IPS DF 6.9 (cell line): Measurements from ENCODE around the gene PLXNA2.

Experiments used
- DNase-seq: peaks from one replicate; pipeline ENCODE4 v3.0.0-alpha.2; 2013; ENCODE audit warnings: low read depth, low spot score
- H3K27ac ChIP-seq: one replicate; pipeline ENCODE4 v1.5.1; 2013; ENCODE audit warnings: low read length, control low read depth
- H3K27me3 ChIP-seq: 2 replicates; pipeline ENCODE4 v1.6.1; 2013; ENCODE audit warnings: mild to moderate bottlenecking, low read length; ENCODE audit not compliant: control insufficient read depth, insufficient read depth
- H3K36me3 ChIP-seq: 2 replicates; pipeline ENCODE4 v1.6.1; 2013; ENCODE audit warnings: low read length; ENCODE audit not compliant: control insufficient read depth, insufficient read depth
- H3K4me1 ChIP-seq: 2 replicates; pipeline ENCODE4 v1.6.1; 2013; ENCODE audit warnings: low read length; ENCODE audit not compliant: control insufficient read depth, insufficient read depth
- H3K4me3 ChIP-seq: 2 replicates; pipeline ENCODE4 v1.5.1; 2013; ENCODE audit warnings: mild to moderate bottlenecking, low read length
- H3K9me3 ChIP-seq: 2 replicates; pipeline ENCODE4 v1.6.1; 2013; ENCODE audit warnings: low read length, inconsistent platforms; ENCODE audit not compliant: control insufficient read depth, insufficient read depth
- WGBS: extraction: QIAGEN DNeasy Blood & Tissue Kit; methylation state at CpG from one replicate; pipeline ENCODE4 v1.1.7; 2013; ENCODE audit warnings: mixed read lengths, missing lambda C conversion rate; ENCODE audit not compliant: insufficient read length, insufficient coverage; 5-methylcytosine and 5-hydroxymethylcytosine counted together

Gene PLXNA2

DNA sequence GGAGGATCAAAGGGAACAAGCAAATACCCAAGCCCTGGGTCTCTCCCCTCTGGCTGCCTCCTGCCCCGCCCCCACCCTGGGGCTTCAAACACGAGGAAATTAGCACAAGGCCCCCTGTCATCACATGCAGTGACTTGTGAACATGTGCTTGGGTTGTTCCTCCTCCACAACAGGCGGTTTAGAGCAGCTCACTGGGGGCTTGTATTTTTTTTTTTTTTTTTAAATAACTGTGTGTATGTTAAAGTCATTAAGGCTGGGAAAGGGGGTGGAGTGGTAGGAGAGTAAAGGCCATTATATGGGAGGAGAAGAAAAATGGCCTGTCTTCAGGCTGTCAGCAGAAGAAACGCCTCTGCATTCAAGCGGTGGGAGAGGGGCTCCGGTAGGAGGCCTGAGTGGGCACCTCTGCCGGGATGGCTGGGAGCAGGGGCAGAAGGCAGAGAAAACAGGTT is 64.2 kb downstream of the PLXNA2 start:
- Histone ChIP-seq H3K36me3 (no peaks in the 10 kb centered on the region), H3K4me1 (peaks cover 10% of the 10 kb centered on the region), H3K4me3 (no peak overlapping the region), H3K27ac (no peak overlapping the region), H3K9me3 (no peaks in the 10 kb centered on the region), H3K27me3 (no peaks in the 10 kb centered on the region)
- DNase-seq: no peak
- no CpG with 5 or more reads among the region's 7 CpGs for WGBS

DNA sequence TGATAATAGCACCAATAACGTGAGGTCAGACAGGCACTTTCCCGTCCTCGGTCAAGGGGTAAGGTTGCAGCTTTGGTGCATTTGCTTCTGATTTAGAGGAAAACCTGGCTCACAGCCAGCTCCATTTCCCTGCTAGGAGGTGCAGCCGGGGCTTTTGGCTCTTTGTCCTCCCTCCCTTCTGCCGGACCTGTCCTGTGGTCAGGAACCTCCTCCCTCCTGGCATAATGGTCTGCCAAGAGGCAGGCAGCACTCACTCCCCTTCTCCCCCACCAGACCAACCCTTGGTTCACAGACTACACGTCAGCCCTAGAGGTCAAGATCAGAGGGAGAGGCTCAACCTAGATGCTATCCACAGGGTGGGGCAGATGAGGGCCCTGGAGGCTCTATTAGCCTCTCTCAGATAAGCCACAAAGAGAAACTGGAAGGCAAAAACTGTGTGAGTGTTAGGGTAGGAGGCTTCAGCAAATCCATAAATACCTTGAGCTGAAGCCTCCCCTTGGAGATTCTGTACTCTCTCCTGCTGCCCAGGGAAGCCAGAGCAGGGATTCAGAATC is 64.8 kb downstream of the PLXNA2 start:
- H3K9me3 ChIP-seq: no peaks in the 10 kb centered on the region
- no peaks in the 10 kb centered on the region for H3K27me3 ChIP-seq
- DNase-seq: no peak
- no peak overlapping the region for H3K4me3 ChIP-seq
- H3K36me3 ChIP-seq: no peaks in the 10 kb centered on the region
- WGBS: no CpG with 5 or more reads among the region's 6 CpGs
- peaks cover 10% of the 10 kb centered on the region for H3K4me1 ChIP-seq
- no peak overlapping the region for H3K27ac ChIP-seq

DNA sequence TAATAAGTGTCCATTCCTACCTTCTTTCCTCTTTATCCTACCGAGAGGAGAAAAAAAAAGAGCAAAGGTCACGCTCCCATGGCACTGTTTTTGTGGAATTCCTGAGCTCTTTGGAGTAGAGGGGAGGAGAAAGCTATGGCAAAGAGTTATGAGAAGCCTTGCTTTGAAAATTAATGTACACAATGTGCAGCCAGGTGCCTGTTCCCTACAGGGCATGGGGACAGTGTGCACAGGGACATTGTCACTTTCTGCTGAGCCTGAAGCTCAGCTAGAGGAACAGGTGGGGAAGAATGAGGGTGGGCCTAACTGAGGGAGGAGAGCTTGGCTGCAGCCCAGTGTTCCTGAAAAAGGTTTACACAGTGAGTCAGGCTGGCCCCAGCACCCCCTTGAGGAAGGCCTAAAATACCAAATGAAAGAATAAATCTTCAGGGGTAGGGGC is 66.1 kb downstream of the PLXNA2 start:
- Histone ChIP-seq H3K4me3 (no peak overlapping the region), H3K36me3 (no peaks in the 10 kb centered on the region), H3K27me3 (no peaks in the 10 kb centered on the region), H3K27ac (no peak overlapping the region), H3K4me1 (peaks cover 10% of the 10 kb centered on the region), H3K9me3 (no peaks in the 10 kb centered on the region)
- no peak for DNase-seq
- WGBS: no CpG with 5 or more reads among the region's 2 CpGs

DNA sequence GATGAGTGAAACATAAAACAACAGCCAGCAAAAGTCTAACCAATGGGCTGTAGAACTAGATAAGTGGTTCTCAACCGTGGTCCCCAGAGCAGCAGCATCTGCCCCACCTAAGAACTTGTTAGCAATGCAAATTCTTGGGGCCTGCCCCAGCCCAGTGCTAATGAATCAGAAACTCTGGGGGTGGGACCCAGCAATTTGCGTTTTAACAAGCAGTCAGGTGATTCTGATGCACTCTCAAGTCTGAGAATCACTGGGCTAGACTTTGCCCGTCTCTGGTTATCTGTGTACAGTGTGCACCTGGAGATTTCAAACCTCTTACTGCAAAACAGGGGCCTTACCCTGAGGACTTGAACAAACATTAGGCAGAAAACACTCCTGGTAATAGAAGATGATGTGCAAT is 66.5 kb downstream of the PLXNA2 start:
- WGBS: no CpG with 5 or more reads among the region's 3 CpGs
- no peak overlapping the region for H3K4me3 ChIP-seq
- H3K27me3 ChIP-seq: no peaks in the 10 kb centered on the region
- H3K27ac ChIP-seq: no peak overlapping the region
- DNase-seq: no peak
- no peaks in the 10 kb centered on the region for H3K9me3 ChIP-seq
- H3K36me3 ChIP-seq: no peaks in the 10 kb centered on the region
- peaks cover 10% of the 10 kb centered on the region for H3K4me1 ChIP-seq

DNA sequence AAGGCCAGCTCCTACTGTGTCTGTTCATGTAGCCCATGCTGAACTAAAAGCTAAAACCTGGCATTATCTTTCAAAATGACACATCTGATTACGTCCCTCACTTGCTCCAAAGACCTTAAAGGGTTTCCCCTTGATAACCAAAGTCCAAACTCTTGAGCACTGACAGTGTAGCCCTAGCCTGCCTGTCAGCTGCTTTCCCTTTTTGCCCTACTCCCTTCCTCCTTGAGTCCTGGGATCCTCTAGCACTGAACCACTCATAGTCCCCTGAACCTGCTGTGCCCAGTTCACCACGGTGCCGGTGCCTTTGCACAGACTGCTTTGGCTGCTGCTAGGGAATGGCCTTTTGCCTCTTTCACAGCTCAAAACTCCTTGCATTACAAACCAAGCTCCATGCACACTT is 67.5 kb downstream of the PLXNA2 start:
- no peak overlapping the region for H3K4me3 ChIP-seq

DNA sequence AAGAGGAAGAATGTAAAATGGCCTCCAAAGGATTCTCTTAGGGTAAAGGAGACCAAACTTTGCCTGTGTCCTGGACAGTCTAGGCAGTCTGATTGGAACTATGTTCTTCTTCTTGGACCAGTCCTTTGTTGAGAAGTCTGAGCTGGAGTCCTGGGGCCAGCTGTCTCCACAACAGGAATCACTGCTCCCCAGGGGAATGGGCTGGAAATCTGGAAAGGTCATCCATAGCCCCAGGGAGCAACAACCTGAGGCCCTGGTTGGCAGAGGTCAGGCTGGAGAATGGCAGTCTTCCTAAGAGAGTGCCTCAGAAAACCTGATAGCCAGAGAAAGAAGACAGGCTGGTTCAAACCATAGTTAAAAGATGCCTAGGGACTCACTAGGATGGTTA is 68.7 kb downstream of the PLXNA2 start:
- no peaks in the 10 kb centered on the region for H3K9me3 ChIP-seq
- H3K4me3 ChIP-seq: no peak overlapping the region
- H3K36me3 ChIP-seq: no peaks in the 10 kb centered on the region
- H3K27me3 ChIP-seq: no peaks in the 10 kb centered on the region
- no peak overlapping the region for H3K27ac ChIP-seq
- peaks cover 7% of the 10 kb centered on the region; the same call in 1 of the 2 replicates for H3K4me1 ChIP-seq
- no peak for DNase-seq

More for the DNA sequence above, 67.5 kb downstream of the PLXNA2 start:
- no CpG with 5 or more reads among the region's 3 CpGs for WGBS
- DNase-seq: no peak
- H3K4me1 ChIP-seq: peaks cover 10% of the 10 kb centered on the region
- no peaks in the 10 kb centered on the region for H3K9me3 ChIP-seq
- H3K27ac ChIP-seq: no peak overlapping the region
- no peaks in the 10 kb centered on the region for H3K27me3 ChIP-seq
- H3K36me3 ChIP-seq: no peaks in the 10 kb centered on the region

DNA sequence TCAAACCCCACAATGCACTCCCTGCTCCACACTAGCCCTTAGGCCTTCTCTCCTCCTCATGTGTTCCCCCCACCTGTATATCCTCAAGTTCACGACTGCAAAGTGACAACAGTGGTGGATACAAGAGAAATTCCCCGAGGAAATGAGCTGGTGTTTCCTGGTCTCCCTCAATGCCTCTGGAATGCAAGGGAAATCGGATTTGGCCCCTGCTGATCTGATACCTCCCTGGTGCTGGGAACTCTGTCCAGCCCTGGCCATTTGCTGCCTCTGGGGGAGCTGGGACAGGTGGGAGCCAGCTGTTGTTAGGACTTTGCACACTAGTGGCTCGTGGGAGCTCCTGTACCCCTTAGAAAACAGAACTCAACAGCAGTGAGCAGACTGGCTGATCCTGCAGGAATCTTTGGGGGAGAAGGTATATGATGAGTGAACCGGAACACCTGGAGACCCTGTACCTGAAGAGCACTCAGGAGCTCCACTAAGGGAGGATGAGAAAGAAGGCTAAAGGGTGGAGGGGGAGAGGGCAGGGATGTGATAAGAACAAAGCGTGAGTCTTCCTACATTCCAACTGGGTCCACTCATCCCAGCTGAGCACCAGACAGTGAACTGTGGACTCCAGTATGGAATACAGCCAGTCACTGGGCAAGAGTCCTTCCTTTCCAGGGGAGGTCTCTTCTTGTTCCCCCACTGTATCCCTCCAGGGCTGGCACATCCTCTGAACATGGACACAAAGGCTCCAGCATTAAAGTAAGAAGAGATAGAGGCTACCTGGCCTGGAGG is 69.3 kb downstream of the PLXNA2 start:
- Histone ChIP-seq H3K4me1 (peaks cover 7% of the 10 kb centered on the region; the same call in 1 of the 2 replicates), H3K27me3 (no peaks in the 10 kb centered on the region), H3K4me3 (no peak overlapping the region), H3K9me3 (no peaks in the 10 kb centered on the region), H3K36me3 (no peaks in the 10 kb centered on the region), H3K27ac (no peak overlapping the region)
- WGBS: no CpG with 5 or more reads among the region's 6 CpGs
- no peak for DNase-seq

DNA sequence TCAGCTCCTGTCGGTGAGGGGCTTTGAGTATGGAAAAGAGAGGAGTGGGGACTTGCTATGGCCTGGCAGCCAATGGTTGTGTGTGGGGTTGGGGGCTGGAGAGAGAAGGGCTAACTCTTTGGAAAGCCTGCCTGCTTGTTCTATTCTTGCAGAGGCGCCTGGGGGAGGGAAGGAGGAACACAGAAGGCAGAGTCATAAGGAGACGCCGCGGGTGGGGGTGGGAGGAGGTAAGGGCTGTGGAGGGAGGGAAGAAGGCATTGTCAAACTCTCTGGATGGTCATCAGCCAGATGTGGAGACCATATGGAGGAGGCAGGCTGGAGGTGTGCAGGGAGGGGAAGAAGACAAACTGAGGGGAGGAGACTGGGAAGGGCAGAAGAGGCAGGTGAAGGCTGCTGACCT is 70.0 kb downstream of the PLXNA2 start:
- Histone ChIP-seq H3K4me3 (no peak overlapping the region), H3K27ac (no peak overlapping the region), H3K27me3 (no peaks in the 10 kb centered on the region), H3K36me3 (no peaks in the 10 kb centered on the region), H3K9me3 (no peaks in the 10 kb centered on the region), H3K4me1 (peaks cover 5% of the 10 kb centered on the region; the same call in 1 of the 2 replicates)
- WGBS: no CpG with 5 or more reads among the region's 5 CpGs
- DNase-seq: no peak

DNA sequence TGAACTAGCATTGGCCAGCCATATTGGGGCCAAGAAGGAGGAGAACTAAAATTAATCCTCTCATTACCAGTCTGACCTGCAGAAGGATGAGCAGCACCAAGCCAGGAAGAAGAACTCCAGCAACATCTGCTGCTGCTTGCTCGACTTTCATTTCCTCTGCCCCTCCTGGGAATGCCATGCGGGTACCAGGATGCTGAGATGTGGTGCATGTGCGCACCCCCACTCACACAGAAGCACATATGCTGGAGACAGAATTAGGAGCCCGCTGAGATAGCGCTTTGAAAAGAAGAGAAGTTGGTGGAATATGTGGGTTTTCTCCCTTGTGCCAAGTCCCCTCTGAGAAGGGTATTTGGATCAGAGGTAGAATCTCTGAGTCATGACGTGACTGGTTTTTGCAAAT is 70.4 kb downstream of the PLXNA2 start:
- H3K36me3 ChIP-seq: no peaks in the 10 kb centered on the region
- no peak for DNase-seq
- H3K27me3 ChIP-seq: no peaks in the 10 kb centered on the region
- H3K4me3 ChIP-seq: no peak overlapping the region
- WGBS: no CpG with 5 or more reads among the region's 6 CpGs
- no peaks in the 10 kb centered on the region for H3K9me3 ChIP-seq
- H3K27ac ChIP-seq: no peak overlapping the region
- peaks cover 4% of the 10 kb centered on the region; the same call in 1 of the 2 replicates for H3K4me1 ChIP-seq

DNA sequence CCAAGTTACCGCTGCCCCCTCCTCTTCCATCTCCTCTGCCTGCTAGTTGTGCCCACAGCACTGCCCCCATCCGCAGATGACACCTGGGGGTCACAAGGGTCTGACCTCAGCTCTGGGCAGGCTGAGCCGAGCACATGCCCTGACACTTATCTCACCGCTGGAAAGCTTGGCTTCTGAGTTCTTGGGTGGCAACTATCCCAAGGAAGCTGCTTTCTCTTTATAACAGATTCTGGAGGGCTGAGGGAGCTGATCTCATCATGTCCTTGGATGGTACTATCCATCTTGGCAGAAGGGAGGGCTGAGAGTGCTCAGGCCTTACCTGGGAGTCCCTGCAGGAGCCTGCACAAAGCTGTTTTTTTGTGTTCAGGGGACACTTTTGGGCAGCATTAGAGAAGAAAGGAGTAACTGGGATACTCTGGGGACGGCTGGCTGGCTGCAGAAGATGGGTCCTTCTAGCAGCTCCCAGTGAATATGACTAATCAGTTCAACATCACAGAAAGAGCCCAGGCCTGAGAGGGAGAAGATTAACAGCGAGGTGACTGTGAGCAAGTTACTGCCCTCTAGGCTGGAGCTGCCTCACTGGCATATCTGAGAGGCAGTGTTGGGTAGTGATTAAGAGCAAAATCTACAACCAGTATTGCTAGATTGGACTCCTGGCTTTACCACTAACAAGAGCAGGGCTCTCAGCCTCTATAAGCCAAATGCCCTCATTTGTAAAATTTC is 71.6 kb downstream of the PLXNA2 start:
- Histone ChIP-seq H3K4me1 (no peaks in the 10 kb centered on the region), H3K36me3 (no peaks in the 10 kb centered on the region), H3K4me3 (no peak overlapping the region), H3K27me3 (no peaks in the 10 kb centered on the region), H3K27ac (no peak overlapping the region), H3K9me3 (no peaks in the 10 kb centered on the region)
- no CpG with 5 or more reads among the region's 6 CpGs for whole genome bisulfite sequencing
- DNase-seq: no peak
